ENCODE measurements around the gene CCDC39. TPM values are rescaled to one million over a fixed set of nuclear protein-coding genes. Genes with fewer than 3 reads are reported as not detected.

Gene CCDC39
- total RNA-seq, 1 donor from 2014 or later, result under 0.01 TPM

Other genes starting within 250 kb of the CCDC39 start
- 17.2 and 22.1 TPM in 2 replicates for gene TTC14, start 77.3 kb downstream of the CCDC39 start, total RNA-seq
- 126 and 139 TPM in 2 replicates for gene FXR1, start 233.2 kb upstream of the CCDC39 start, total RNA-seq